Stimulated activated CD8-positive, alpha-beta memory T cell treated with anti-CD3 and anti-CD28 coated beads, Interleukin-4, amount 100 ng/mL, for 24 hours (primary cell): Measurements from ENCODE around the gene ZNF318.

ENCODE experiments used
- DNase-seq: peaks from one replicate; pipeline ENCODE4 v3.0.0-alpha.2; 2020; ENCODE audit warnings: low read depth

Gene ZNF318

DNA sequence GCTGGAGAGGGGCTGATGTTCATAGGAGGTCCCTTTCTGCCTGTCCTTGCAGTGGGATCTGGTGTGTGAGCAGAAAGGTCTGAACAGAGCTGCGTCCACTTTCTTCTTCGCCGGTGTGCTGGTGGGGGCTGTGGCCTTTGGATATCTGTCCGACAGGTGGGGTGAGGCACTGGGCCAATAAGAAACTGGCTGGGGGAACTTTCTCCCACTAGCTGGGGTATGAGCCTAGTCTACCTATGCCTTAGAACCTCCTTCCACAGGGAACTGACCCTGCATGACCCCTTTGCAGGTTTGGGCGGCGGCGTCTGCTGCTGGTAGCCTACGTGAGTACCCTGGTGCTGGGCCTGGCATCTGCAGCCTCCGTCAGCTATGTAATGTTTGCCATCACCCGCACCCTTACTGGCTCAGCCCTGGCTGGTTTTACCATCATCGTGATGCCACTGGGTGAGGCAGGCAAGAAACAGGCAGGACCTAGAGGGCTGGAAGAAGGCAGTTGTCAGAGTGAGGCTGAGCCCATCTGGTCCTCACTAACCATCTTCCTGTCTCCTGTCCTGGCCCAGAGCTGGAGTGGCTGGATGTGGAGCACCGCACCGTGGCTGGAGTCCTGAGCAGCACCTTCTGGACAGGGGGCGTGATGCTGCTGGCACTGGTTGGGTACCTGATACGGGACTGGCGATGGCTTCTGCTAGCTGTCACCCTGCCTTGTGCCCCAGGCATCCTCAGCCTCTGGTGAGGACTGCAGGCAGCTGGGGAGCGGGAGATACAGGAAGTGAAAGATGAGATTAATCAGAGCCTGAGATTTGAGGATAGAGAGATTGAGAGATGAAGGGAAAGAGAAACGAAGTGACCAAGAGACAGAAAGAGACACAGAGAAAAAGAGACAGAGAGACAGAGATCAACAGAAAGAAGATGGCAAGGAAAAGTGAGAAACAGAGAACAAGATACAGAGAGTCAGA, 69.8 kb downstream of the ZNF318 start:
- DNase-seq, result no peak

DNA sequence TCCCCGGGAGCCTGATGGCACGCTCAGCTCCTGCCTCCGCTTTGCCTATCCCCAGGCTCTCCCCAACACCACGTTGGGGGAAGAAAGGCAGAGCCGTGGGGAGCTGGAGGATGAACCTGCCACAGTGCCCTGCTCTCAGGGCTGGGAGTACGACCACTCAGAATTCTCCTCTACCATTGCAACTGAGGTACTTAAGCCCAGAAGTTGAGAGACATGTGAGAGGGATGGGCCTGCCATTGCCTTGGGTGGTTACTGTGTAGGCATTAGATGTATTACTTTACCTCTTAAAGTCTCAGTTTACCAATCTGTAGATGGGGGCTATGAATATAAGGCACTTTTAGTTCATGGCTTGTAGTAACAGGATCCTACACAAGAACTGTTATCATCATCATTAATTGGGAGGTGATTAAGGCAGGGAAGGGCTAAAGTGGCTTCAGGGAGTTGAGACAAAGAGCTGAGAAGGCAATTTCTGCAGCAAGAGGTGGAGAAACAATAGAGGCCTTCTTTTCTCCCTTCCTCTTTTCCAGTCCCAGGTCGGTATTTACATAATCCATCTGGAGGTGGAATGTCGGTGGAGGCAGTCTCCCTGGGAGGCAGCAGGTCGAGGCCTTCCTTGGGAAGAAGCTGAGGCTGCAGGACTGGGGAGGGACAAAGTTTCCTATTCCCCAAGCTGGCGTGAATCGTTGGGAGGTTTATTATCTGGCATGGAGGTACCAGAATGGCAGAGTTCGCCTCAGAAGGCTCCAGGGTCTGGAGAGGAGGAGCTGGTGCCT, 70.7 kb downstream of the ZNF318 start:
- DNase-seq, result no peak

DNA sequence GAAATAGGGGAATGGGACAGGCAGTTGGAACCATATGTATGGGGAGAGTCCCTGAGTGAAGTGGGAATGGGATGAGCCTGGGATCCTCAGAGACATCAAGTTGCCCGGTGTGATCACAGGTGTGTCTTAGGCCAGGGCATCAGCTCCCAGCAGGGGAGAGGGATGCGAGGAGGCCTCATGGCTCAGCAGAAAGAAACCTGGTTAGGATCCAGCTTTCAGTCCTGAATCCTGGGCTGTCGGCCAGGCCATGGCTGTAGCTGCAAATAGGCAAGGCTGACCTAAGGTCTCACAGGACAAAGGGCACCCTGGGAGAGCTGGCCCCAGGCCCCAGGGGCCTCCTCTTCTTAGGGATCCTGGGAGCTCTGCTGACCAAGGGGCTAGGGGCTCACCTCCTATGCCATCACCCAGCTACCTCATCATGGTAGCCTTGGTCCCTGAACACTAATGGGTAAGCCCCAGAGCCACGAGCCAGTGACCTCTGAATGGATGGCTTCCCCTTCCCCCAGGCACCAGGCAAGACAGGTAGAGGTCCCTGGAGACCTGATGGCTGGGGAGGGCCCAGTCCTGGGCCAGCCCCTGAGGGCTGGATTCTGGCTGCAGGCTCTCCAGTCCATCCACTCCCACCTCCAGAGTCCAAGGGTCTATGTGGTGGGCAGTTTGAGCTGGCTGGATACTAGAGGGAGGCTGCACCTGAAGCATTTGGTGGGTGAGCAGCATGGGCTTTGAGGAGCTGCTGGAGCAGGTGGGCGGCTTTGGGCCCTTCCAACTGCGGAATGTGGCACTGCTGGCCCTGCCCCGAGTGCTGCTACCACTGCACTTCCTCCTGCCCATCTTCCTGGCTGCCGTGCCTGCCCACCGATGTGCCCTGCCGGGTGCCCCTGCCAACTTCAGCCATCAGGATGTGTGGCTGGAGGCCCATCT, 71.5 kb downstream of the ZNF318 start, which contains the start of gene SLC22A7:
TSS of gene SLC22A7 (plus strand) at position 617 of the 921 bp plus-strand sequence. CDS start at position 716, 99 bp downstream.
- no peak for DNase-seq

DNA sequence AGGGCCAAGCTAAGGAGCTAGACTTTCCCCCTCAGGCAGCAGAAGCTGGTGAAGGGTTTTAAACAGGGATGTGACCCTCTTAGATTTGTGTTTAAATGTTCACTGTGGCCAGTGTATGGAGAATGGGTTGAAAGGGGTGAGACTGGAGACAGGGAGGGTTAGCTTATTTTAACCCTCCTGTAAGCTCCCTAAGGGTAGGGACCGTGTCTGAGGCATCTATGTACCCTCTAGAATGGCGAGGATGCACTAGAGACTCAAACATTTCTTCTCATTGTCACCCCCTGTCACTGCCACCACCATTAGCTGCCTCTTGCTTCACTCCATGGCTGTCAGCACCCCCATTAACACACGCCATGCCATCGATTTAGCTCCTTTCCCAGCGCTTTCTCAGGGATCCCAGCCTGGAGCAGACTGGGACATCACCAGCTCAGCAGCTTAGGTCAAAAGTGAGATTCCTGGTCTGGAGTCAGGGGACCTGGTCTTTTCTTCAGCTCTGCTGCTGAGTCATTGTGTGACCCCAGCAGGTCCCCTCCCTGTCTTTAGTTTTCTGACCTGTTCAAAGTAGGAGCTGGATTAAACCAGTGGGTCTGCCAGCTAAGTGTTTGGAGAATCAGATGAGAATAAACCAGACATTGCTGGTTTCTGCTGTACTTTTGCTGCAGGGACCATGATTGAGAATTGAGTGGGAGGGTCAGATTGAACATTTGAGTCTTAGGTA, 72.5 kb downstream of the ZNF318 start:
- no peak for DNase-seq

DNA sequence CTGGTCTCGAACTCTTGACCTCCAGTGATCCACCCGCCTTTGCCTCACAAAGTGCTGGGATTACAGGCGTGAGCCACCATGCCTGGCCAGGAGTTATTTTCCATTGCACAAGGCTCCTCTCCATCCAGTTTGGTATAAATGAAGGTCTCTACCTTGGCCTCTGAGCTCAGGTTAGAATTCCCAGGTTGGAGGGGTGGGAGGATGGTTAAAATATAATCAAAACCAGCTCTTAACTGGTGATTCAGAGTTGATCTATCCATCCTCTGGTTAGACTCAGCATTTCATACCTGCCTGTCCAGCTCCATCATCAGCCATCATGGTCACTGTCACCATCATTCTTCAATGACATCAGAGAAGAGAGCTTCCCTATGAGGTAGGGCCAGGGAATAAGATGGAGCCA, 74.0 kb downstream of the ZNF318 start:
- DNase-seq, result no peak

DNA sequence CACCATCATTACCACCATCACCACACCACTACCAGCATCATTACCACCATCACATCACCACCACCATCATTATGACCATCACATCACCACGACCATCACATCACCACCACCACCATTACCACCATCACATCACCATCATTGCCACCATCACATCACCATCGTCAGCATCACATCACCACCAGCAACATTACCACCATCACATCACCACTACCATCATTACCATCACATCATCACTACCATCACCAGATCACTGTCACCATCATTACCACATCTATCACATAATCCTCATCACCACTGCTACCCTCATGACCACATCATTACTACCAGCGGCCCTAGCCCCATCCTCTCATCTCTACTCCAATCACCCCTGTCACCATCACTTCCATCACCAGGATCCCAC, 74.9 kb downstream of the ZNF318 start:
- DNase-seq, result no peak

DNA sequence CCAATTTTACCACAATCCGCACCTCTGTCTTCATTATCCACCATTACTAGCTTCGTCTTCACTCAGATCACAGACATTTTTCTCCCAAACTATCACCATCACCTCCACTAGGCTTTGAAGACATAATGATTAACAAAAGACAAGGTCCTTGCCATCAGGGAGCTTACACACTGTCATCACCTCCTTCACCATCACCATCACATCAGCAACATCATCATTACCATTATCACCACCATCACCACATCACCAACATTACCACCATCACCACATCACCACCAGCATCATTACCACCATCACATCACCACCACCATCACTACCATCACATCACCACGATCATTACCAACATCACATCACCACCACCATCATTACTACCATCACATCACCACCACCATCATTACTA, 75.7 kb downstream of the ZNF318 start:
- no peak for DNase-seq

DNA sequence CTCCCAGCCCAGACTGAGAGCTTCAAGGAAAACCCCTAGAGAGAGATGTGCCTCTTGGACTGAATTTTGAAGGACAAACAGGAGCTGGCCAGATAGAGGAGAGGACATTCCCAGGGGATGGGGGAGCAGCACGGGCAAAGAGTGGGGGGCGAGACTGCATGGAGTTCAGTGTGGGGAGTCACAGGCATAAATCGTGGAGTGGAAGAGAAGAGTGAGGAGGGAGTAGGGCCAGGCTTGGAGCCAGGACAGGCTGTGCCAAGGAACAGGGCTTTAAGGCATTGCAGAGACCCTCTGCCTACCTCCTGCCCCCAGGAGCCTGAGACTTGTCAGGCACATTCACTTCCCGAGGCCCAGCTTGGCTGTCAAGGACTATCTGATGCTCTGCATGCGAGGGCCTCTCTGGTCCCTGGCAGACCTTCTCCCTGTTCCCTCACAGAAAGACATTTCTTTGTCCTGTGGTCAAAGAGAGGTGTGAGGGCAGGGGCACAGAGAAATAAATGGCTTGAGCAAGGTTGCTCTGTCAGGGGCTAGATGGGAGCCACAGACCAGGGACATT, 76.6 kb downstream of the ZNF318 start:
- no peak for DNase-seq

DNA sequence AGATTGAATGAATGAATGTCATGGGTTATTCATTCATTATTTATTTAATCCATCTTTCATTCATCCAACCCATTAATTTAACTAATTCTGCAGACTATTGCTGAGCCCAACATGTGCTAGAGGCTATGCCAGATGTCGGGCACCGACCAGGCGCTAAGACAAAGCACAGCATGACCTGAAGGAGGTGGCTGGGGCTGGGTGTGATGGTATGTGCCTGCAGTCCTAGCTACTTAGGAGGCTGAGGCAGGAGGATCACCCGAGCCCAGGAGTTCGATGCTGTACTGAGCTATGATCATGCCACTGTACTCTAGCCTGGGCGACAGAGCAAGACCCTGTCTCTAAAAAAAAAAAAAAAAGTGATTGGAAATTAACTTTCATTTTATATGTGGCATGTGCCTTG, 77.1 kb downstream of the ZNF318 start:
- DNase-seq, result no peak

DNA sequence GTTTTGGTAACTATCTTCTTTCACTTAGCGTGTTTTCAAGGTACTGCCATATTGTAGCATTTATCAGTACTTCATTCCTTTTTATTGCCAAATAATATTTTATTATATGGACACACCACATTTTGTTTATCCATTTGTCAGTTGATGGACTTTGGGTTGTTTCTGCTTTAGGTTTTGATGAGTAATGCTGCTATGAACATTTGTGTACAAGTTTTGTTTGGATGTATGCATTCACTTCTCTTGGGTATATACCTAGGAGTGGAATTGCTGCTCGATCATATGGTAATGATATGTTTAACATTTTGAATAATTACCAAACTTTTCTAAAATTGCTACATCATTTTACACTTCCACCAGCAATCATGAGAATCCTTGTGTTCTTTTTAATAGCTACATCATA, 77.7 kb downstream of the ZNF318 start:
- DNase-seq, result no peak

DNA sequence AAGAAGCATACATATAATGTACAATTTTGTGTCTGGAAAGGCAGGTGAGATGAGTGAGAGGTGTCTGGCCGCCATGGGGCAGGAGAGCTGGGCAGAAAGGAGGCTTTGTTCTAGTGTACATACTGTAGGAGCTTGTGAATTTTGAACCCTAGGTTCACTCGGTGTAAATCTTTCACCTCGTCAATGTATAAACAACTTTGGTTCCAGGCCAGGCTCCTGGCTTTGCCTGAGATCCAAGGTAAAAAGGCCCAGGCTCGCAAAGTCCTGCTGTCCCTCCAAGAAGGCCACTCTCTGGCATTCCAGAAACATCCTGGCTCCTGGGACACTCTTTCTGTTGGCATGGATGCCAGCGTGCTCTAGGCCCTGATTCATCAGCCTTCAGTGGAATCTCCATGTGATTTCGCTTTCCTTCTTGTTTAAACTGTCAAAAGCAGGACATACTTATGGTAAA, 78.5 kb downstream of the ZNF318 start:
- no peak for DNase-seq

DNA sequence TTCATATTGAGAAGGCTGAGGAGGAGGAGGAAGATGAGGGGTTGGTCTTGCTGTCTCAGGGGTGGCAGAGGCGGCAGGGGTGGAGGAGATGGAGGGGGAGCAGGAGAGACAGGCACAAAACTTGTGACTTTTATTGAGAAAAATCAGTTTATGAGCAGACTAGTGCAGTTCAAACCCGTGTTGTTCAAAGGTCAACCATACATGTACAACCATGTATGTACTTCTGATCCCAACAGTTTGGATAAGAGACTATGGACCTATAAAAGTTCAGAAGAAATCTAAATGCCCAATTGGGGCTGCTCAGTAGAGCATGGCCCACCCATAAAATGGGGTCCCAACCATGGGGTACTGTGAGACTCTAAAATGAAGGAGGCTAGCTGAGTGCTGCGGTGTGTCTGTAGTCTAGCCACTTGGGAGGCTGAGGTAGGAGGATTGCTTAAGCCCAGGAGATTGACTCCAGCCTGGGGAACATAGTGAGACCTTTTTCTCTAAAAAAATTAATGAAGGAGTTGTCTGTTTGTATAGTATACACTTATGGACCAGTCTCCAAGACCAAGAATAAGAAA, 79.0 kb downstream of the ZNF318 start:
- DNase-seq, result no peak

DNA sequence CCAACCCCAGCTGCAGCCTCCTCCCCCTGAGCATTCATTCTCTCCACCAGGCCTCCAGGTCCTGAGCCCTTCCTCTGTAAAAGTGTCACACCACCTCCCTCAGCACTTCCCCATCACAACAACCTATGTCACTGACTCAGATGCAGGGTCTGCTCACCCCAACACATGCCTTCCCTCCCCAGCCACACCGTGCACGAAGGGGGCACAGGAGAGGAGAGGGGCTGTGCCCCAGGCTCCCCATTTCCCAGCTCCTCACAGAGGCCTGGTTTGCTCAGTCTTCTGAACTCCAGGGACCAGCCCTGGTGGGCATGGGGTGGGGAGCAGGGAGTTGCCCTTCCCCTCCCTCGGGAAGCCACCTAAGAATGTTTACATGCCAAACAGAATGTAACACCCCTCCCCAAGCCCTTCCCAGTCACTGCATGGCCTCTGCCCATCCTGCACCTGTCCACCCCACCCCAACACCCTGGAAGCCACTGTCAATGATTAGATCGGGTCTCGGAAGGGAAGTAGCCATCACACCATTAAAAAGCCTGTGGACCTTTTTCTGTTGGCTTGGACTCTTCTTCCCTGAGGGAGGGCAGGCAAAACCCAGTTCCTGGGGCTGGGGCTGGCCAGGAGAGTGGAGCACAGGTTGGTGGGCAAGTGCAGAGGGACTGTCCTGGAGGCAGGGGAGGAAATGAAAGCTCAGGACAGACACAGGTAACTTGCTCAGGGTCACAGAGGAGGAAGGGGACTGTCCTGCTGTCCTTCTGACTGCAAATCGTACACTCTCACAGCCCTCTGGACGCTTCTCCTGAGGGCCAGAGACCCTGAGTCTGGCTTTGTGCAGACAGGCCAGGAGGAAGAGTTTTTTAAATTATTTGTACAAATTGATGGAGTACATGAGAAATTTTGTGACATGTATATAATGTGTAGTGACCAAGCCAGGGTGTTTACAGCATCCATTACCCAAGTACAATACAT, 81.4 kb downstream of the ZNF318 start:
- DNase-seq, result no peak

DNA sequence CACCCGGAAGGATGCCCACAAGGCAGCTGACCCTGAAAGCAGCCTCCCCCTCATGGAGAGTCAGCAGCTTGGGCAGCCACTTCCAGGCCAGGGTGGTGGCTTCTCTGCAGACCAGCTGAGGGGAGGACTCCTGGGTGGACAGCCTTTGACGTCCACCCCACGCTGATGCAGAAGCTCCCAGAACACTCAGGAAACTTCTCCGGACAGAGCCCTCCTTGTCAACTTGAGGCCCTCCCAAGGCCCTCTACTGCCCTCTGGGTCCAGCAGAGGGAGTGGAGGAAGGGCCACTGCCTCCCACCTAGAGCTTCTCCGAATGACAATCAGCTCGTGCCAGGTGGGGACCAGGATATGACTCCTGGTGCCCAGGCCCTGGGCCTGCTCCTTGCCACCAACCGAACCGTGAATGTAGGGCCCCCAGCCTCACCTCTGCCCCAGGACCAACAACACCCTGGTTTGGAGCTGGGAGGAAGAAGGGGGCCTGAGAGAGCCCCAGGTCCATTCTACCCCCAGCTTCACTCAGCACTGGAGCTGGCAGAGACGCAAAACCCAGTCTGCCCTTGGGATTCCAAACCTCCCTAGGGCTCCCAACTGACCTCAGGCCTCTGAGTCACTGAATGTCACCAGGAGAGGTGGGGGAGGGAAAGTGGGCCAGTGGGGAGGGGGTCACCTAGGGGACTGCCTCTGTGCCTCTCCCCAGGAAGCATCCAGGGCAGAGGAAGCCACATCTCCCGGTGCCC, 82.3 kb downstream of the ZNF318 start:
- no peak for DNase-seq

DNA sequence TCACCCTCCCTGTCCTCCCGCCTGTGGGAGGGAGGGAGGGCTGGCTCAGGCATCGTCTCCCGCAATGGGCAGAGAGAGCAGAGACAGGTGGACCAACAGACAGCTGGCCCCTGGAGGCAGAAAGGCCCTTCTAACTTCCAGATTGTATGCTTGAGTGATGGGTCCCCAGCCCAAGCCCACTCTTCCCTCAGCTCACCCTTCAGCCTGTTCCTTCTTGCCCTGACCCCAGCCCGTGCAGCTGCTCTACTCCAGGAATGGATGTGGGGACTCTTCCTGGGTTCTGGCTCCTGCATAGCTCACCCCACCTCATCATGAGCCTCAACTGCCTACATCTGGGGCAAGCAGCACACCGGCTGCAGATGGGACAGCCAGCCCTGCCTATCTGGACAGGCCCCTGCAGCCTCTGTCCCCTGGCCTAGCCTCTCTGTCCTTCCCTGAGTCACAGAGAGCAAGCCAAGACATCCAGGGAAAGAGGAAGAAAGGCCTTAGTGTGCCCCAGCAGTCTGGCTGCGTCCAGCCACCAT, 82.9 kb downstream of the ZNF318 start:
- DNase-seq, result no peak
